Measurements from ENCODE around the gene GOLGA2. TPM values are rescaled to one million over a fixed set of nuclear protein-coding genes. Genes with fewer than 3 reads are reported as not detected.

Gene GOLGA2
- total and polyA plus RNA-seq, 2 of the 13 experiments (the other 11 are each of a cell fraction or from before 2014, with no cell fraction given) = 45.3 to 45.8 TPM

GRCh38 chr9:128285033-128285784 lies 9.4 kb upstream of the GOLGA2 start:
- Histone ChIP-seq H3K27ac (ENCODE audit: extremely low read length, insufficient read depth, low read length) (no peak overlapping the region), H3K9me3 (ENCODE audit: low read length) (no peaks in the 10 kb centered on the region), H3K27me3 (ENCODE audit: control insufficient read depth in 1 of 2, insufficient read depth in 2 of 2, low read length in 2 of 2) (no peaks in the 10 kb centered on the region), H4K20me1 (ENCODE audit: insufficient read depth, low read length) (no peaks in the 10 kb centered on the region), H3K4me1 (ENCODE audit: insufficient read depth, low read length) (no peaks in the 10 kb centered on the region), H3K36me3 (replicated peaks in 1 of 2; ENCODE audit: control insufficient read depth in 1 of 2, insufficient read depth in 2 of 2, low read length in 2 of 2) (peaks cover 5 to 17% of the 10 kb centered on the region in 2 experiments; a peak in 3 of 5 replicates), H3K79me2 (ENCODE audit: insufficient read depth, low read length) (no peaks in the 10 kb centered on the region), H3K4me3 (replicated peaks in 1 of 3; ENCODE audit: insufficient read depth in 1 of 3, low read depth in 2 of 3, low read length in 3 of 3) (no peak overlapping the region), H2AFZ (ENCODE audit: low read length) (no peak overlapping the region), H3K9ac (ENCODE audit: insufficient read depth, low read depth, low read length) (no peak overlapping the region), H3K4me2 (ENCODE audit: low read depth, low read length) (no peak overlapping the region)
- TF ChIP-seq ZNF724P (CRISPR knock-in tag; IDR thresholded peaks at IDR 0.05; ENCODE audit: borderline replicate concordance) (no peak), HMG20B (CRISPR knock-in tag; conservative IDR thresholded peaks at IDR 0.05) (no peak), HOXA3 (CRISPR knock-in tag; IDR thresholded peaks at IDR 0.05) (no peak), MAFK (conservative IDR thresholded peaks at IDR 0.05 in 1 of 2, IDR thresholded peaks at IDR 0.05 in 1 of 2; ENCODE audit: low read length in 2 of 2) (no peak), ZNF367 (CRISPR knock-in tag; IDR thresholded peaks at IDR 0.05; ENCODE audit: borderline replicate concordance) (no peak), IRF1 (CRISPR knock-in tag; IDR thresholded peaks at IDR 0.05; ENCODE audit: low read depth) (no peak), HOXD1 (CRISPR knock-in tag; IDR thresholded peaks at IDR 0.05) (no peak), TRIM24 (CRISPR knock-in tag; IDR thresholded peaks at IDR 0.05) (no peak), TERF1 (CRISPR knock-in tag; IDR thresholded peaks at IDR 0.05) (no peak), ZSCAN30 (CRISPR knock-in tag; IDR thresholded peaks at IDR 0.05) (no peak), CHCHD3 (CRISPR knock-in tag; IDR thresholded peaks at IDR 0.05) (no peak), ATF6 (CRISPR knock-in tag; conservative IDR thresholded peaks at IDR 0.05) (no peak), ZBTB33 (CRISPR knock-in tag; IDR thresholded peaks at IDR 0.05) (no peak)
- no peak for ATAC-seq
- BruUV-seq (replicated peaks) = no TSS peak
- intact Hi-C loops (cut with micrococcal nuclease; ENCODE audit: unreplicated experiment) = no loop called here
- no peak for FAIRE-seq
- POLR2A ChIA-PET = no interaction called here
- CTCF ChIA-PET (ENCODE audit: low intra/inter-chr PET ratio, low total read pairs) = no interaction called here
- 97% methylated on average over 12 of the region's 12 CpGs for WGBS (ENCODE audit: low lambda C conversion rate)
- in situ Hi-C loops (cut with HindIII; ENCODE audit: extremely low pct_ligation_motif_present, low pct_unique_long_range_greater_than_20kb) = no loop called here
- no peak for DNase-seq (ENCODE audit: low spot score)

Data from HepG2 (cell line).